IMR-90 (cell line): ENCODE results near the gene CCKAR.

ENCODE experiments used
- NFE2L2 ChIP-seq: fragments of 150-350 bp; IDR thresholded peaks from 2 replicates; pipeline ENCODE4 v1.6.1; 2016; ENCODE audit warnings: low read depth, mild to moderate bottlenecking, low read length
- SMC3 ChIP-seq: fragments of 150-350 bp; IDR thresholded peaks from 2 replicates; pipeline ENCODE4 v1.6.1; 2016; ENCODE audit warnings: low read depth, mild to moderate bottlenecking, antibody characterized with exemption, low read length, moderate library complexity
- TF ChIP-seq, protein P1 (sequence below): conservative IDR thresholded peaks from 2 replicates; pipeline ENCODE4 v1.5.1; 2012; ENCODE audit warnings: mild to moderate bottlenecking, low read depth, low read length, improper control_type of control experiment

DNA sequence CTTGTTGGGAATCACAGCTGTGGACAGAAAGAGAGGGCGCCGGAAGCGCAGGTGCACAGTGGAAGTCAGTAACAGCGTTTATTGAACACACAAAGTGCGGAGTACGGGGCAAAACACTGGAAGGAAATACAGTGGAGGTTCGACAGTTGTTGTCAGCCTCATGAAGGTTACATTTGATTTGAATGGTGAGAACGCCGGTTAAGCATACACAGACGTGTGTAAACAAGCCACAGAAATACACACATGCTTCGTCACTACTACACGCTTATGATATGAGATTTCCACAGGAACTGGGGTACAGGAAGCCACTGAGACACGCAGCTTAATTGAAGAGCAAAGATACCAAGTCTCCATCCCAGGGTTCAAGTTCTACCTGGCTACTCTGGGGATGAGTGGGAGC, 12.0 kb downstream of the CCKAR start:
- TF ChIP-seq SMC3 (no peak), NFE2L2 (no peak)
- TF ChIP-seq, protein P1, sequence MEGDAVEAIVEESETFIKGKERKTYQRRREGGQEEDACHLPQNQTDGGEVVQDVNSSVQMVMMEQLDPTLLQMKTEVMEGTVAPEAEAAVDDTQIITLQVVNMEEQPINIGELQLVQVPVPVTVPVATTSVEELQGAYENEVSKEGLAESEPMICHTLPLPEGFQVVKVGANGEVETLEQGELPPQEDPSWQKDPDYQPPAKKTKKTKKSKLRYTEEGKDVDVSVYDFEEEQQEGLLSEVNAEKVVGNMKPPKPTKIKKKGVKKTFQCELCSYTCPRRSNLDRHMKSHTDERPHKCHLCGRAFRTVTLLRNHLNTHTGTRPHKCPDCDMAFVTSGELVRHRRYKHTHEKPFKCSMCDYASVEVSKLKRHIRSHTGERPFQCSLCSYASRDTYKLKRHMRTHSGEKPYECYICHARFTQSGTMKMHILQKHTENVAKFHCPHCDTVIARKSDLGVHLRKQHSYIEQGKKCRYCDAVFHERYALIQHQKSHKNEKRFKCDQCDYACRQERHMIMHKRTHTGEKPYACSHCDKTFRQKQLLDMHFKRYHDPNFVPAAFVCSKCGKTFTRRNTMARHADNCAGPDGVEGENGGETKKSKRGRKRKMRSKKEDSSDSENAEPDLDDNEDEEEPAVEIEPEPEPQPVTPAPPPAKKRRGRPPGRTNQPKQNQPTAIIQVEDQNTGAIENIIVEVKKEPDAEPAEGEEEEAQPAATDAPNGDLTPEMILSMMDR = no peak
